Glutamatergic neuron (in vitro differentiated cells): ENCODE measurements around the gene HMX1. TPM values are rescaled to one million over a fixed set of nuclear protein-coding genes. Genes with fewer than 3 reads are reported as not detected.
A peak's percentile ranks its signal among the peaks of the same experiment; 100 is the strongest.

Experiments
- DNase-seq: peaks from one replicate; pipeline ENCODE4 v3.0.0; 2022
- H3K27ac Mint-ChIP-seq: one replicate; pipeline ENCODE4 v1.8.0; 2020; ENCODE audit warnings: mild to moderate bottlenecking, mixed read lengths, inconsistent platforms; ENCODE audit not compliant: unreplicated experiment
- H3K27me3 Mint-ChIP-seq: one replicate; pipeline ENCODE4 v1.8.0; 2020; ENCODE audit warnings: mild to moderate bottlenecking, moderate library complexity, mixed read lengths, inconsistent platforms; ENCODE audit not compliant: unreplicated experiment
- H3K36me3 Mint-ChIP-seq: one replicate; pipeline ENCODE4 v1.8.0; 2020; ENCODE audit warnings: mild to moderate bottlenecking, mixed read lengths, inconsistent platforms; ENCODE audit not compliant: unreplicated experiment
- H3K4me1 Mint-ChIP-seq: one replicate; pipeline ENCODE4 v1.8.0; 2020; ENCODE audit warnings: mild to moderate bottlenecking, low read depth, mixed read lengths, inconsistent platforms; ENCODE audit not compliant: unreplicated experiment
- H3K4me3 Mint-ChIP-seq: one replicate; pipeline ENCODE4 v1.8.0; 2020; ENCODE audit warnings: mild to moderate bottlenecking, mixed read lengths, inconsistent platforms; ENCODE audit not compliant: unreplicated experiment
- H3K9me3 Mint-ChIP-seq: one replicate; pipeline ENCODE4 v1.8.0; 2020; ENCODE audit warnings: mild to moderate bottlenecking, moderate library complexity, mixed read lengths, inconsistent platforms; ENCODE audit not compliant: unreplicated experiment
- CTCF ChIP-seq: fragments of 200-600 bp; sonication (generic); IDR thresholded peaks from one replicate; pipeline ENCODE4 v1.5.0; 2021; ENCODE audit not compliant: partially characterized antibody, unreplicated experiment
- total RNA-seq: library from RNA; stranded (reverse); fragmentation: NEBNext Ultra II Directional; extraction: Animal tissue kit (Norgen Biotek cat#: 25700); gene quantifications from one replicate; pipeline ENCODE4 v1.2.1, GENCODE V29; 2021; ENCODE audit not compliant: unreplicated experiment

The HMX1 gene
- total RNA-seq, 1 donor from 2014 or later, result 1.7 TPM

DNA sequence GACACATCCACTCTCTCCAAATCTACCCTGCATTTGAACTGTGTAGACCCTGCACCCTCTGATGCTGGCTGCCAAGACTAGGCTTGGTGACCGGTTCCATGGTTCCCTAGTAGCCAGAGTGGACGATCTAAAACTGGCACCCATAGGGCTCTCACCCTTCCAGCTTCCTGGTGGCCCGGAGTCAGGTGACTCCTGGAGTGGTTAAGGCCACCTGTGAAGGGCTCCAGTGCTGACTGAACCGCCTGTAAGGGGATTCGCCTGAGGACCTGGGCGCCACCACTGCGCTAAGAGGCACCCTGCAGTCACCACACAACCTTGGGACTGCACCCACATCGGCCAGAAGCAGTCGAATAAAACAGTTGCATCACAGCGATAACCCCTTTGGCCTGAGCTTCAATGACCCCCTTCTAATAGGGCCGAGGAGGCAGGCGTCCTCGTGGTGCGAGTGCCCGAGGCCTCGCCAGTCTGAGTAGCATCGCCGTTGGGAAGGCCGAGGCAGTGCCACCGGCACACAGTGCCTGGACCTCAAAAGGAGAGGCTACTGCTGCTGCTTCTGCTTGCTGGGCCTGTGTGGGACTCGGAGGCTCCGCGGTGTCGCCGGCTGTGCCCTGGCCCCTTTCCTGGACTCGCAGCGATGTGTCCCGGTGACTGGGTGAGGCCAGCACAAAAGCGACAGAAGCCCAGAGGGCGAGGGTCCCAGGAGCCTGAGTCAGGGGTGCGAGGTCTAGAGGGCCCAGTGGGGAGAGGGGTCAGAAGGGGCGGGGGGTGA is 6.5 kb downstream of the HMX1 start:
- TF ChIP-seq CTCF, result no peak
- Mint-ChIP-seq H3K4me1 (no peaks in the 10 kb centered on the region), H3K27me3 (peaks cover 44% of the 10 kb centered on the region), H3K36me3 (peaks cover 7% of the 10 kb centered on the region), H3K9me3 (peaks cover 14% of the 10 kb centered on the region), H3K4me3 (no peak overlapping the region), H3K27ac (no peak overlapping the region)
- no peak for DNase-seq

GRCh38 chr4:8863686-8864682 is 7.7 kb downstream of the HMX1 start:
- H3K27ac Mint-ChIP-seq, result no peak overlapping the region
- no peak overlapping the region for H3K4me3 Mint-ChIP-seq
- no peak for DNase-seq
- no peak for TF ChIP-seq CTCF
- H3K4me1 Mint-ChIP-seq, result no peaks in the 10 kb centered on the region
- peaks cover 7% of the 10 kb centered on the region for H3K36me3 Mint-ChIP-seq
- H3K27me3 Mint-ChIP-seq, result peaks cover 43% of the 10 kb centered on the region
- peaks cover 11% of the 10 kb centered on the region for H3K9me3 Mint-ChIP-seq

DNA sequence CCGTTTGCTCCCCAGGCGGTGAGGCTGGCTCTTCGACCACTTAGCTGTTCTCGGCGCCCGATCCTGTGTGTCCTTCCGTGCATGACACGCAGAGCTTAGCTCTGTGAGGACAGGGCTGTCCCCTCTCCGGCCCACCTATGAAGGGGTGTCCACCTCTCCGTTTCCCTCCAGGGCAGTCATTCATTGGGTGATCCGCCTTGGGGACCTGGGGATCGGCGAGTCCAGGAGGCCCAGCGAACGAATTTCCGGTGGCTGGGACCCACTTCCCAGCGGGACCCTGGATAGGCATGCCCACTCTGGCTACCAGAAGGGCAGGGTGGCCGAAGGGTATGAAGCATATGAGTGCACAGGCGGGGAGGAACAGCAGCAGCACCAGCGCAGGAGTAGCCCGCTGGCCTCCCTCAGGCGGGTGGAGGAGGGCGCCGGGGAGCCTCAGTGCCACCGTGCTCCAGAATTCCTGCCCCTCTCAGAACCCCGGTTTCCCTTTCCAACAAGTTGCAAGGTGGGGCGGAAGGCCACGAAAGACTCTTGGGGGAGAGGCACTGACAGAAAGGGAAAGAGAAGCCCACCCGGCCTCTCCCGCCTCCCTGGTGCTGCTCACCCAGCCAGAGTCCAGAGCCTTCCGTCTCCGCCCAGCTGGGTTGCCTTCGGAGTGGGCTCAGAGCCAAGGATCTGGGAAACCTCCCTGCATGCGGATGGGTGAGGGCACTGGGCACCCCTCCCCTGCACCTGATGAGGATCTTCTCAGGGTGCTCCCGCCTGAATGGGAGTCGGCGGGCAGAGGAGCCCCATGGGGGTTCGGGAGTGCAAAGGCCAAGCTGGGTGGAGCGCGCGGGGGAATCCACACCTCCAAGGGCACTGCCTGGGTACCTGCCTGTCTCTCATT is 8.6 kb downstream of the HMX1 start:
- H3K27ac Mint-ChIP-seq, result no peak overlapping the region
- no peaks in the 10 kb centered on the region for H3K36me3 Mint-ChIP-seq
- no peaks in the 10 kb centered on the region for H3K4me1 Mint-ChIP-seq
- no peak overlapping the region for H3K4me3 Mint-ChIP-seq
- H3K27me3 Mint-ChIP-seq, result peaks cover 39% of the 10 kb centered on the region
- TF ChIP-seq CTCF, result no peak
- peaks cover 4% of the 10 kb centered on the region for H3K9me3 Mint-ChIP-seq
- peak; percentile 22 for DNase-seq

- H3K27ac Mint-ChIP-seq, result no peak overlapping the region
- no peaks in the 10 kb centered on the region for H3K36me3 Mint-ChIP-seq
- no peaks in the 10 kb centered on the region for H3K4me1 Mint-ChIP-seq
- peaks cover 4% of the 10 kb centered on the region for H3K9me3 Mint-ChIP-seq
- H3K27me3 Mint-ChIP-seq, result peaks cover 39% of the 10 kb centered on the region
- H3K4me3 Mint-ChIP-seq, result peak overlapping the region; percentile 46
- peak; percentile 0 for DNase-seq
- TF ChIP-seq CTCF, result no peak
These were observed 9.3 kb downstream of the HMX1 start for GRCh38 chr4:8862334-8862733.
